H1 (cell line): ENCODE results near the gene TLCD5. TPM values are rescaled to one million over a fixed set of nuclear protein-coding genes. Genes with fewer than 3 reads are reported as not detected.
A peak's percentile ranks its signal among the peaks of the same experiment; 100 is the strongest.

Source experiments
- CTCF ChIA-PET: fragments of 300-600 bp; sonication (Branson Sonifier 250); formaldehyde crosslinking; loops from one replicate; lab custom pipeline; 2021; ENCODE audit not compliant: partially characterized antibody; lab: Charles Lee
- POLR2A ChIA-PET: fragments of 300-600 bp; sonication (Branson Sonifier 250); formaldehyde crosslinking; loops from one replicate; lab custom pipeline; 2021; ENCODE audit warnings: inconsistent platforms; ENCODE audit not compliant: partially characterized antibody; lab: Charles Lee
- DNase-seq, 2 experiments: peaks; one replicate each; pipeline versions ENCODE4 v3.0.0 to v3.0.0-alpha.2; 2010 to 2022; ENCODE audit warnings: low spot score in 2 of 2, low read depth in 1 of 2, mixed read lengths in 1 of 2
- FAIRE-seq: peaks from 2 replicates; lab custom pipeline; 2011; peaks lifted over from hg19 to GRCh38; lab: Jason Lieb, UNC
- H2AFZ ChIP-seq: 2 replicates; pipeline ENCODE4 v1.8.1; 2012; ENCODE audit warnings: low read length, inconsistent platforms
- H2AK5ac ChIP-seq: 2 replicates; pipeline ENCODE4 v1.6.1; 2013; ENCODE audit warnings: low read depth, low read length
- H2BK120ac ChIP-seq: replicated peaks from 2 replicates; pipeline ENCODE3; 2013; ENCODE audit warnings: low read depth, low read length, inconsistent platforms
- H2BK12ac ChIP-seq: 2 replicates; pipeline ENCODE4 v1.6.1; 2013; ENCODE audit warnings: low read depth, low read length
- H2BK15ac ChIP-seq: 2 replicates; pipeline ENCODE4 v1.6.1; 2013; ENCODE audit warnings: low read length
- H2BK20ac ChIP-seq: 2 replicates; pipeline ENCODE4 v1.6.1; 2013; ENCODE audit warnings: low read length
- H2BK5ac ChIP-seq: 2 replicates; pipeline ENCODE4 v1.6.1; 2013; ENCODE audit warnings: low read depth, low read length
- H3K14ac ChIP-seq: 2 replicates; pipeline ENCODE4 v1.6.1; 2013; ENCODE audit warnings: inconsistent platforms; ENCODE audit not compliant: insufficient read length
- H3K18ac ChIP-seq: 2 replicates; pipeline ENCODE4 v1.6.1; 2013; ENCODE audit warnings: low read length; ENCODE audit errors: extremely low read depth
- H3K23ac ChIP-seq: 2 replicates; pipeline ENCODE4 v1.6.1; 2013; ENCODE audit warnings: inconsistent platforms; ENCODE audit not compliant: insufficient read length
- H3K23me2 ChIP-seq: 2 replicates; pipeline ENCODE4 v1.6.1; 2013; ENCODE audit warnings: low read depth, low read length
- H3K27ac ChIP-seq: 2 replicates; pipeline ENCODE4 v1.6.1; 2011; ENCODE audit warnings: low read depth, low read length, inconsistent platforms
- H3K27me3 ChIP-seq, 4 experiments: replicated peaks in 1 of 4; 1 replicate in 1 of 4; 2 replicates in 3 of 4; pipeline versions ENCODE4 v1.6.1 to v1.8.1; 2011 to 2013; ENCODE audit warnings: low read length in 3 of 4, mild to moderate bottlenecking in 3 of 4, inconsistent platforms in 2 of 4, mixed read lengths in 2 of 4, moderate library complexity in 1 of 4; ENCODE audit not compliant: control insufficient read depth in 3 of 4, insufficient read depth in 3 of 4; ENCODE audit errors: extremely low read depth in 1 of 4
- H3K36me3 ChIP-seq, 4 experiments: 2 replicates each; pipeline versions ENCODE4 v1.6.1 to v1.8.1; 2011 to 2013; ENCODE audit warnings: mild to moderate bottlenecking in 4 of 4, low read length in 3 of 4, moderate library complexity in 2 of 4, control low read depth in 1 of 4, inconsistent platforms in 1 of 4; ENCODE audit not compliant: insufficient read depth in 4 of 4, control insufficient read depth in 2 of 4
- H3K4ac ChIP-seq: replicated peaks from 2 replicates; pipeline ENCODE3; 2013; ENCODE audit warnings: low read length, low read depth, mixed read lengths, inconsistent platforms; ENCODE audit not compliant: insufficient read length
- H3K4me1 ChIP-seq, 4 experiments: replicated peaks in 1 of 4; 1 replicate in 1 of 4; 2 replicates in 3 of 4; pipeline versions ENCODE4 v1.6.1 to v1.8.1; 2011 to 2013; ENCODE audit warnings: low read length in 3 of 4, inconsistent platforms in 2 of 4, mixed read lengths in 1 of 4; ENCODE audit not compliant: insufficient read depth in 4 of 4, control insufficient read depth in 3 of 4
- H3K4me2 ChIP-seq, 2 experiments: 2 replicates each; pipeline versions ENCODE4 v1.6.1 to v1.8.1; 2011 to 2013; ENCODE audit warnings: low read depth in 2 of 2, low read length in 2 of 2, control low read depth in 1 of 2, inconsistent platforms in 1 of 2, mild to moderate bottlenecking in 1 of 2; ENCODE audit not compliant: insufficient read depth in 1 of 2
- H3K4me3 ChIP-seq, 4 experiments: fragments of 200-600, 300-600 bp in 1 of 4; sonication (generic), shearing (Covaris generic), sonication (Bioruptor Twin) in 1 of 4; 2 replicates each; pipeline versions ENCODE4 v1.5.1 to v1.8.1; 2011 to 2016; ENCODE audit warnings: low read length in 4 of 4, low read depth in 3 of 4, control low read depth in 2 of 4, inconsistent platforms in 2 of 4, mild to moderate bottlenecking in 2 of 4, mixed read lengths in 1 of 4, moderate library complexity in 1 of 4; ENCODE audit not compliant: insufficient read depth in 2 of 4; ENCODE audit errors: extremely low read depth in 1 of 4
- H3K56ac ChIP-seq: replicated peaks from 2 replicates; pipeline ENCODE3; 2013; ENCODE audit warnings: low read depth, mild to moderate bottlenecking, mixed read lengths, low read length, inconsistent platforms; ENCODE audit not compliant: insufficient read length
- H3K79me1 ChIP-seq: 2 replicates; pipeline ENCODE4 v1.6.1; 2013; ENCODE audit warnings: low read depth, low read length, control low read depth
- H3K79me2 ChIP-seq, 2 experiments: 2 replicates each; pipeline versions ENCODE4 v1.6.1 to v1.8.1; 2012 to 2013; ENCODE audit warnings: low read length in 2 of 2, mild to moderate bottlenecking in 2 of 2, inconsistent platforms in 1 of 2; ENCODE audit not compliant: insufficient read depth in 2 of 2, control insufficient read depth in 1 of 2
- H3K9ac ChIP-seq, 4 experiments: replicated peaks in 1 of 4; 1 replicate in 1 of 4; 2 replicates in 3 of 4; pipeline versions ENCODE4 v1.6.1 to v1.8.1; 2011 to 2013; ENCODE audit warnings: low read depth in 3 of 4, low read length in 3 of 4, control low read depth in 2 of 4, mild to moderate bottlenecking in 2 of 4, moderate library complexity in 2 of 4, inconsistent platforms in 1 of 4; ENCODE audit errors: extremely low read depth in 1 of 4
- H3K9me3 ChIP-seq, 2 experiments: 2 replicates each; pipeline versions ENCODE4 v1.6.1 to v1.8.1; 2012 to 2013; ENCODE audit warnings: mild to moderate bottlenecking in 2 of 2, moderate library complexity in 2 of 2, control low read depth in 1 of 2, inconsistent platforms in 1 of 2, low read depth in 1 of 2, low read length in 1 of 2, mixed read lengths in 1 of 2; ENCODE audit not compliant: insufficient read depth in 2 of 2
- H4K20me1 ChIP-seq, 2 experiments: replicated peaks in 1 of 2; 2 replicates each; pipeline versions ENCODE3 to v1.8.1; 2011 to 2013; ENCODE audit warnings: inconsistent platforms in 2 of 2, low read length in 2 of 2, mild to moderate bottlenecking in 1 of 2; ENCODE audit not compliant: insufficient read depth in 2 of 2, control insufficient read depth in 1 of 2
- H4K5ac ChIP-seq: 2 replicates; pipeline ENCODE4 v1.6.1; 2013; ENCODE audit warnings: low read length, low read depth, mixed read lengths, inconsistent platforms; ENCODE audit not compliant: insufficient read length
- H4K8ac ChIP-seq: 2 replicates; pipeline ENCODE4 v1.8.0; 2013; ENCODE audit warnings: mild to moderate bottlenecking, moderate library complexity, low read length, inconsistent platforms; ENCODE audit not compliant: insufficient read depth; ENCODE audit errors: extremely low read depth
- H4K91ac ChIP-seq: replicated peaks from 2 replicates; pipeline ENCODE3; 2013; ENCODE audit warnings: low read length, mixed read lengths, inconsistent platforms; ENCODE audit not compliant: insufficient read length
- GTF2F1 ChIP-seq: IDR thresholded peaks from 2 replicates; pipeline ENCODE4 v1.6.1; 2012; ENCODE audit warnings: low read depth, low read length, improper control_type of control experiment, borderline replicate concordance
- JUND ChIP-seq: IDR thresholded peaks from 2 replicates; pipeline ENCODE4 v1.6.1; 2011; ENCODE audit warnings: mild to moderate bottlenecking, improper control_type of control experiment, low read length
- POLR2AphosphoS5 ChIP-seq: IDR thresholded peaks from 2 replicates; pipeline ENCODE4 v1.6.1; 2011; ENCODE audit warnings: low read depth, low read length
- RAD21 ChIP-seq, 2 experiments: IDR thresholded peaks in 1 of 2; conservative IDR thresholded peaks in 1 of 2; 2 replicates each; pipeline ENCODE4 v1.6.1; 2011; ENCODE audit warnings: low read depth in 2 of 2, low read length in 2 of 2, improper control_type of control experiment in 1 of 2, inconsistent platforms in 1 of 2, mild to moderate bottlenecking in 1 of 2, moderate library complexity in 1 of 2
- RXRA ChIP-seq: IDR thresholded peaks from 2 replicates; pipeline ENCODE4 v1.6.1; 2011; ENCODE audit warnings: low read depth, mild to moderate bottlenecking, low read length, moderate library complexity; ENCODE audit not compliant: insufficient read depth
- TEAD4 ChIP-seq: IDR thresholded peaks from 2 replicates; pipeline ENCODE4 v1.6.1; 2012; ENCODE audit warnings: low read depth, low read length, inconsistent platforms, mixed read lengths
- YY1 ChIP-seq: IDR thresholded peaks from 2 replicates; pipeline ENCODE4 v1.6.1; 2011; ENCODE audit warnings: low read depth, mild to moderate bottlenecking, low read length
- WGBS, 2 experiments: shearing (Covaris generic) in 1 of 2; methylation state at CpG; one replicate each; pipeline versions ENCODE4 v1.1.6 to v1.1.7; 2013 to 2015; ENCODE audit warnings: low lambda C conversion rate in 2 of 2, mixed read lengths in 2 of 2, inconsistent platforms in 1 of 2, low coverage in 1 of 2, missing lambda C conversion rate in 1 of 2; ENCODE audit not compliant: insufficient replicate concordance in 2 of 2, insufficient coverage in 1 of 2, insufficient read length in 1 of 2; ENCODE audit errors: extremely low coverage in 1 of 2, missing lambda C conversion rate in 1 of 2; 5-methylcytosine and 5-hydroxymethylcytosine counted together
- polyA plus RNA-seq, 7 experiments: library from polyadenylated mRNA; depleted of rRNA in 3 of 7; stranded (reverse) in 5 of 7; unstranded in 2 of 7; fragments of >200 nt in 5 of 7; fragments of 200-250 nt in 2 of 7; gene quantifications; 1 replicate in 5 of 7; 2 replicates in 1 of 7; 4 replicates in 1 of 7; pipeline versions ENCODE4 v1.2.1 to v1.2.3, GENCODE V29; 2011 to 2013; ENCODE audit warnings: missing spikeins in 2 of 7, mixed read lengths in 2 of 7
- total RNA-seq: library from RNA; stranded (reverse); fragmentation: NEBNext Ultra II Directional; extraction: Animal tissue kit (Norgen Biotek cat#: 25700); gene quantifications from 2 replicates; pipeline ENCODE4 v1.2.1, GENCODE V29; 2021

The TLCD5 gene
- total and polyA plus RNA-seq, 2 of the 8 experiments (the other 6 are each of a cell fraction or from before 2014, with no cell fraction given): 9.5 to 10.1 TPM

GRCh38 chr11:120303004-120303637 lies 22.0 kb upstream of the TLCD5 start:
- WGBS, 2 experiments: 19% methylated on average over 3 of the region's 3 CpGs; no CpG with 5 or more reads in 1 of the 2 experiments
- CTCF ChIA-PET: interaction anchor here (0.6 to 31.5 kb wide), 43 partner anchors 9 to 765 kb away, joined by 3 to 1412 read pairs (median 5); partner anchors contain the start of gene POU2F3
- H2BK12ac ChIP-seq: no peak overlapping the region
- no peaks in the 10 kb centered on the region for H3K79me2 ChIP-seq
- no peak overlapping the region for H2BK5ac ChIP-seq
- no peak overlapping the region for H3K56ac ChIP-seq
- no peak overlapping the region for H2AFZ ChIP-seq
- POLR2A ChIA-PET: interaction anchor here (0.9 to 8.8 kb wide), 3 partner anchors 63 to 91 kb away, joined by 4 to 69 read pairs (median 4); partner anchors contain the start of gene POU2F3
- H2BK20ac ChIP-seq: no peak overlapping the region
- no peak overlapping the region for H3K4me2 ChIP-seq
- no peaks in the 10 kb centered on the region for H3K79me1 ChIP-seq
- no peak overlapping the region for H3K18ac ChIP-seq
- no peak overlapping the region for H2BK120ac ChIP-seq
- no peak overlapping the region for H3K9ac ChIP-seq
- no peaks in the 10 kb centered on the region for H3K23me2 ChIP-seq
- no peak overlapping the region for H3K23ac ChIP-seq
- no peak overlapping the region for H3K4me3 ChIP-seq
- no peak overlapping the region for H3K4ac ChIP-seq
- no peaks in the 10 kb centered on the region for H4K20me1 ChIP-seq
- peaks cover 0 to 4% (median 0%) of the 10 kb centered on the region in 4 experiments; a peak in 2 of 7 replicates for H3K27me3 ChIP-seq
- DNase-seq: peak; percentile 64 to 87
- H3K14ac ChIP-seq: no peak overlapping the region
- H2BK15ac ChIP-seq: no peak overlapping the region
- H2AK5ac ChIP-seq: no peak overlapping the region
- no peaks in the 10 kb centered on the region for H3K36me3 ChIP-seq
- no peak overlapping the region for H3K27ac ChIP-seq
- no peak overlapping the region for H4K8ac ChIP-seq
- no peak overlapping the region for H4K91ac ChIP-seq
- no peaks in the 10 kb centered on the region for H3K9me3 ChIP-seq
- FAIRE-seq: peak; percentile 90
- H4K5ac ChIP-seq: no peak overlapping the region
- peaks cover 0 to 14% (median 8%) of the 10 kb centered on the region in 4 experiments; a peak in 6 of 7 replicates for H3K4me1 ChIP-seq
- TF ChIP-seq RXRA (0 out of 2 replicates have a peak, but pooled peaks have one; percentile 19), GTF2F1 (no peak), TEAD4 (no peak), JUND (0 out of 2 replicates have a peak, but pooled peaks have one; percentile 34), RAD21 (IDR thresholded peaks at IDR 0.05 in 1 of 2, conservative IDR thresholded peaks at IDR 0.05 in 1 of 2; ENCODE audit: low read depth in 2 of 2, low read length in 2 of 2) (peak; percentile 87 to 92), YY1 (no peak), POLR2AphosphoS5 (no peak)
